Hair follicle dermal papilla cell (primary cell): ENCODE results near the gene ACSL4. TPM values are rescaled to one million over a fixed set of nuclear protein-coding genes. Genes with fewer than 3 reads are reported as not detected.

Experiments used
- small RNA-seq: library from RNA; depleted of rRNA; stranded (forward); fragments of <200 nt; gene quantifications from one replicate; pipeline ENCODE3, GENCODE V24; 2012
- total RNA-seq: library from RNA; depleted of rRNA; stranded (reverse); fragments of >200 nt; gene quantifications from 2 replicates; pipeline ENCODE4 v1.2.3, GENCODE V29; 2012

The ACSL4 gene
- 125 and 133 TPM in 2 replicates for total RNA-seq

DNA sequence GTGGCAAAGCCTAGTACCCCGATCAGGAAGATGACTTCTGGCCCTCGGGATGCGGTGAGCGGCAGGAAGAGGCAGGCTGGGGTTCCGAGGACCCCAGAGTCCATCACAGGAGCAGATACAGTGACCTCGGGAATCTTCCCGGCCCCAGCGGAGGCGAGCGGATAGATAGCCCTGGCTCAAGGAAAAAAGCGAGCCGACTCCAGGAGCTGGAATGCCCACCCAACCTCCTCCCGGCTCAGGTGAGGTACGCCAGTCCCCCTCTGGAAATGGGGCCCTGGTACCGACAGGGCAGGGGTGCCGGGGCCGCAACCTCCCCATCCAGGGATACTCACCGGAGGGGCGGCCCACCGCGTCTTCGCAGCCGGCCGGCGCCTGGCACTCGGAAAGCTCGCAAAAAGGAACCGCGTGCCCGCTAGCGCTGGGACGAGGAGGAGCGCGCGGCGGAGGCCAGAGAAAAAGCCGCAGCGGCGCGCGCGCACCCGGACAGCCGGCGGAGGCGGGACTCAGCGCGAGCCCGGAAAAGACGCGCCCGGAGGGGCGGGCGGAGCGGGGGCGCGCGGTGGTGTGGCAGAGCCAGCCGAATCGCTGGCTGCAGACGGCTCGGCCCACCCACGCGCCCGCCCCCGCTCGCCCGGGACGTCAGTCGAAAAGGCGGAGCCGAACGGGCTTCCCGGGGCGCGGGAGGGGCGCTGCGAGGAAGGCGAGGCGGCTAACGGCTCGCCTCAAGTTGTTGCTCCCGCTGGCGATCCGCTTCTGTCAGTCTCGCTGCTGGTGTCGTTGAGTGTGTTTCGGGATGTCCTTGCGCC is at the start of gene ACSL4:
ACSL4 (minus strand) TSS at position 451 of the 806 bp plus-strand sequence. CDS start 49,894 bp downstream, outside the sequence.

GRCh38 chrX:109624641-109625616 is 108.1 kb downstream of the ACSL4 start, which contains the start of gene KCNE5:
TSS of gene KCNE5 (minus strand) at chrX:109625172. CDS start at chrX:109625020, 152 bp downstream.

Small RNAs within 50 kb of the gene (small RNA-seq; reads per million reads assigned to genes)
- not detected for gene AL118496.2
- not detected for gene RF00019

Other genes starting within 250 kb of the ACSL4 start
- 12.5 and 13.0 TPM in 2 replicates for gene NXT2, start 196.4 kb downstream of the ACSL4 start, total RNA-seq
- 0.16 and 0.24 TPM in 2 replicates for gene KCNE5, start 108.1 kb downstream of the ACSL4 start, total RNA-seq